ENCODE measurements around the gene COL7A1. TPM values are rescaled to one million over a fixed set of nuclear protein-coding genes. Genes with fewer than 3 reads are reported as not detected.
A peak's percentile ranks its signal among the peaks of the same experiment; 100 is the strongest.

Gene COL7A1
- total RNA-seq, 1 experiment from 2014 or later = 40.0 TPM

- Histone ChIP-seq H3K4me3 (ENCODE audit: low read depth in 2 of 2, low read length in 2 of 2) (peak overlapping the region; percentile 32 to 43), H3K4me1 (ENCODE audit: control insufficient read depth, insufficient read depth, low read length) (peaks cover 34% of the 10 kb centered on the region), H3K27me3 (ENCODE audit: control insufficient read depth, insufficient read depth, low read length) (no peaks in the 10 kb centered on the region), H3K27ac (ENCODE audit: low read length) (peak overlapping the region; percentile 57; the same call in 1 of the 2 replicates), H3K36me3 (ENCODE audit: control insufficient read depth, insufficient read depth, low read length) (no peaks in the 10 kb centered on the region), H3K9me3 (ENCODE audit: control insufficient read depth, insufficient read depth, low read depth, low read length) (no peaks in the 10 kb centered on the region)
- CTCF ChIA-PET = no interaction called here
- POLR2A ChIA-PET = no interaction called here
- ATAC-seq (peak; percentile 3), DNase-seq (ENCODE audit: low read depth, low spot score) (no peak)
- in situ Hi-C loops (cut with HindIII; ENCODE audit: low pct_unique_long_range_greater_than_20kb, low sequenced_read_pairs) = no loop called here
- no peak for TF ChIP-seq POLR2AphosphoS5 (IDR thresholded peaks at IDR 0.05; ENCODE audit: low read depth, low read length)
- TF ChIP-seq CTCF (IDR thresholded peaks at IDR 0.05) = no peak
- TF ChIP-seq TCF7L2 (IDR thresholded peaks at IDR 0.05; ENCODE audit: low read depth, low read length) = no peak
- no peak for TF ChIP-seq SIN3A (IDR thresholded peaks at IDR 0.05; ENCODE audit: borderline replicate concordance, insufficient read depth, low read depth, low read length)
- TF ChIP-seq REST (IDR thresholded peaks at IDR 0.05; ENCODE audit: insufficient read depth in 1 of 2, low read depth in 2 of 2, low read length in 1 of 2) = no peak
- TSS peak; percentile 73 for BruUV-seq (replicated peaks)
- intact Hi-C loops (cut with micrococcal nuclease; ENCODE audit: unreplicated experiment) = no loop called here
Measured at GRCh38 chr3:48594417-48595049, 596 bp downstream of the COL7A1 start.

GRCh38 chr3:48593337-48593736 is 1.8 kb downstream of the COL7A1 start:
- ChIA-PET POLR2A (interaction anchor here (0.7 kb wide), 1 partner anchor 15 kb away, joined by 7 read pairs; no protein-coding TSS in a partner anchor), CTCF (no interaction called here)
- H3K4me1 ChIP-seq (ENCODE audit: control insufficient read depth, insufficient read depth, low read length) = peaks cover 24% of the 10 kb centered on the region
- intact Hi-C loops (cut with micrococcal nuclease; ENCODE audit: unreplicated experiment) = no loop called here
- BruUV-seq (replicated peaks) = no TSS peak
- no peaks in the 10 kb centered on the region for H3K27me3 ChIP-seq (ENCODE audit: control insufficient read depth, insufficient read depth, low read length)
- H3K4me3 ChIP-seq (ENCODE audit: low read depth in 2 of 2, low read length in 2 of 2) = no peak overlapping the region
- DNase-seq (ENCODE audit: low read depth, low spot score) (no peak), ATAC-seq (no peak)
- H3K36me3 ChIP-seq (ENCODE audit: control insufficient read depth, insufficient read depth, low read length) = no peaks in the 10 kb centered on the region
- no peaks in the 10 kb centered on the region for H3K9me3 ChIP-seq (ENCODE audit: control insufficient read depth, insufficient read depth, low read depth, low read length)
- TF ChIP-seq TCF7L2 (IDR thresholded peaks at IDR 0.05; ENCODE audit: low read depth, low read length) (no peak), REST (IDR thresholded peaks at IDR 0.05; ENCODE audit: insufficient read depth in 1 of 2, low read depth in 2 of 2, low read length in 1 of 2) (no peak), CTCF (IDR thresholded peaks at IDR 0.05) (no peak), SIN3A (IDR thresholded peaks at IDR 0.05; ENCODE audit: borderline replicate concordance, insufficient read depth, low read depth, low read length) (no peak), POLR2AphosphoS5 (IDR thresholded peaks at IDR 0.05; ENCODE audit: low read depth, low read length) (no peak)
- in situ Hi-C loops (cut with HindIII; ENCODE audit: low pct_unique_long_range_greater_than_20kb, low sequenced_read_pairs) = no loop called here
- no peak overlapping the region for H3K27ac ChIP-seq (ENCODE audit: low read length)
